Activated CD4-positive, alpha-beta T cell treated with anti-CD3 and anti-CD28 coated beads, Interleukin-10, Interleukin-2, amounts not matched to agents 100 ng/mL and 50 ng/mL, durations not matched to agents 16 hours and 8 hours (primary cell): ENCODE results near the gene PIGR.

Source experiments
- DNase-seq: peaks from one replicate; pipeline ENCODE4 v3.0.0-alpha.2; 2020

Gene PIGR

DNA sequence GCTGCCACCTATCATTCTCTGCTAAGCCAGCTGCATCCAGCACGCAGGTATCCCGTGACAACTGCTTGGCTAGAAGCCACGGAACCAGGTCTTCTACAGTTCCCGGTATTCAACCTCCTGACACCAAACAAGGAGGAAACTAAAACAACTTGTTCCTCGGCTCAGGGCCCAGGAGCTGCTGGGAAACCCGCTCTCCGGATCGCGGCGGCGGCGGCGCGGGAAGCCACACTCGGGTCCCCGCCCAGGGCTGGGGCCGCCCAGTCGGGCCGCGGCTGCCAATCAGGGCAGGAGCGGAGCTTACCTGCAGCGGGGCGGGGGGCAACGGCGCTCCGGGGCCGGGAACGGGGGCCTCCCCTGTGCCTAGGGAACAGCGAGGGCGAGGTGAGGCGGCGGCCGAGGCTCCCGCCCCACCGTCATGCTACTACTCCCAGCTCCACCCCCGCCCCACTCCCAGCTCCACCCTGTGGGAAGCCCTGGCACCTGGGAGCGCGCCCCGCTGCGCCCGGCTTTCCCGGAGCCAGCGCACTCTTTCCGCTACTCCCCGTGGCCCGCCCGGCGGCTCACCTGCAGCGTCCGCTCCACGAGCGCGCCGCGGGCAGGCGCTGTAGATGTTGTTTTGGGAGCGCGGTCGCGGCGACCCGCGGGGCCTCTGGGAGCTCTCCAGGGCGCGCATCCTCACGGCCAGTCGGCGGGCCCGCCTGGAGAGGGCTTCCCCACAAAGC is 36.9 kb downstream of the PIGR start:
- no peak for DNase-seq

DNA sequence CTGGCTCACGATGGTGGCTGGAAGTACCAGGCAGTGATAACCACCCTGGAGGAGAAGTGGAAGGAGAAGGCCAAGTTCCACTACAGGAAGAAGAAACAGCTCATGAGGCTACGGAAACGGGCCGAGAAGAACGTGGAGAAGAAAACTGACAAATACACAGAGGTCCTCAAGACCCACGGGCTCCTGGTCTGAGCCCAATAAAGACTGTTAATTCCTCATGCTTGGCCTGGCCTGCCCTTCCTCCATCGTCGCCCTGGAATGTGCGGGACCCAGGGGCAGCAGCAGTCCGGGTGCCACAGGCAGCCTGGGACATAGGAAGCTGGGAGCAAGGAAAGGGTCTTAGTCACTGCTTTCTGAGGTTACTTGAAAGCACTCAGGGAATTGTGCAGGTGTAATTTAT is 38.2 kb downstream of the PIGR start:
- DNase-seq = no peak

DNA sequence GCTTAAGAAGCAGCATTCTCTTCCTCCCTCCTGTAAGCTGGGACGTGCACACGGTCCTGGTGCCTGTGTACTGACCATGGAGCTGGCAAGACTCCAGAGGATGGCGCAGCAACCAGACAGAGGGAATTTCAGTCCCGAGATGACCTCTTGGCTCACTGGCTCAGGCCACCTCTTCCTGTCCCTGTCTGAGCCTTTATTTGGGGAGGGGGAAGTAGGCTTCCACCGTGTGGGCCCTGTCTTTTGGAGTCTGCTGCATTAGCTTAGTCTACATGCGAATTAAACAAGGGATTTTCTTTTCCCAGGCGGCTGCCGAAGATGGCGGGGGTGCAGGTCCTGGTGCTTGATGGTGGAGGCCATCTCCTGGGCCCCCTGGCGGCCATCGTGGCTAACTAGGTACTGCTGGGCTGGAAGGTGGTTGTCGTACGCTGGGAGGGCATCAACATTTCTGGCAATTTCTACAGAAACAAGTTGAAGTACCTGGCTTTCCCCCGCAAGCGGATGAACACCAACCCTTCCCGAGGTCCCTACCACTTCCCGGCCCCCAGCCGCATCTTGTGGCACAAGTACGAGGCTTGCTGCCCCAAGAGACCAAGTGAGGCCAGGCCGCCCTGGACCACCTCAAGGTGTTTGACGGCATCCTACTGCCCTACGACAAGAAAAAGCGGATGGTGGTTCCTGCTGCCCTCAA is 38.8 kb downstream of the PIGR start:
- DNase-seq = no peak

DNA sequence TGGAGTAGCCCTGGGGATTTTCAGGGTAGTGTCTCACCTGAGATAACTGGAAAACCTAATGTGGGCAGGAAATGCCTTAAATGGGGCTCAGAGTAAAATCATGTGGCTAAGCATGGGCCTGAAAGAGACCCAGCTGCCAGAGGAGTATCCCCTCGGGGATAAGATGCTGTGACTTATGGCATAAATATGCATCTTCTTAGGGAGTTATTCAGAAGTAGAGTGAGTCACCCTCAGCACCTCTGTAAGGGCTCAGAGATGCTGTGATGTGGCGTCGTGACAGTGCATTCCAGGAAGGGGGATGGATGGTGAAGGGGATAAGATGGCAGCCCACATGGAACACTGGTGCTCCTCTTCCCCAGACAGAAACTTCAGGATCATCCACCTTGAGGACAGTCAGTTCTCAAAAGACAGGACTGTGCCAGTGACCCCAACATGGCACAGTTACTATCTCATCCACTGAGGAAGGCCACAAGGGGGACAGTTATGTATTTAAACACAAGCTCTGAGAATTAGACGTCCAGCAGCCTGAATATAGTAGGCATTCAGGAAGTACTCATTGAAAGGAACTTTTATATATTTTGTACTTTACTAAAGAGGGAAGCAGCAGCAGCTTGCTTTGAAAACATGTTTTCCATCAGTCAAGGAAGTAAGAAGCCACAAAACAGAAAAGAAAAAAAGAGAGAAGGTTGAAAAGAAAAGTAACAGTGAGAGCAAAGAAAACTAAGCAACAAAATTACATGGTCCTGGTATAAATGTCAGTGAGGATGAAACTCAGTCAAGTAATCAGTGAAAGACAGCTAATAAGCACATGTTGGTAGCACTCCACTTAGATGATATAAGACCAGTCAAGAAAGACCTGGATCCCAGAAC is 40.7 kb downstream of the PIGR start:
- peak; percentile 34 for DNase-seq

DNA sequence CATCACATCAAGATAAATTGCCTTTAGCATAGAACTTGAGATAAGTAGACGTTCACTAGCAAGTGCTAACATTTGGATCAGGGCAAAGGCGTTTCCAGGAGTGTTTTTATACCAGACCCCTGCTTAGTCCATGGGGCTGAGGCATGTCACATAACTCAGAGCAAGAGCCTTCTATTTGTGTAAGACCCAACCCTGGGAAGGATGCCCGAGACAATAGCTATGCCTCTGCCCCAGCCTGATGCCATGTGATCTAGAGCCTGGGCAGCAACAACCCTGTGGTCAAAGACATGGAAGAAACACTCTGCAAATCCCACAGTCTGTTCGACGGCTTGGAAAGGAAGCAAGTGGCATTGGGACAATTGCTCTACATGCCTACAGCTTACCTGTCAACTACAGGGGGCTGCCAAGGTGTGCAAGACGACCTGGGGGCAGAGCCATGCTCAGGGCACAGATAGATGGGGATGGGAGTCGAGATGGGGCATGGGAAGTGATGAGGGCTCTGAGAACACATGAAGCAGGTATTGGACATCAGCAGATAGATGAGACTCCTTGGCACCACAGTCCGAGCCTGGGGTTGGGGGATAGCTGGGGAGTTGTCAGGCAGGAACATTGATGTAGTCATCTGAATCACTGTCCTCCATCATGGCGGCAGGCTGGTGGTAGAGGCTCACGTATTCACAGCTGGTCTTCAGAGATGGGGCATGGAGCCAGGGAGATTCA is 41.7 kb downstream of the PIGR start:
- DNase-seq = no peak

DNA sequence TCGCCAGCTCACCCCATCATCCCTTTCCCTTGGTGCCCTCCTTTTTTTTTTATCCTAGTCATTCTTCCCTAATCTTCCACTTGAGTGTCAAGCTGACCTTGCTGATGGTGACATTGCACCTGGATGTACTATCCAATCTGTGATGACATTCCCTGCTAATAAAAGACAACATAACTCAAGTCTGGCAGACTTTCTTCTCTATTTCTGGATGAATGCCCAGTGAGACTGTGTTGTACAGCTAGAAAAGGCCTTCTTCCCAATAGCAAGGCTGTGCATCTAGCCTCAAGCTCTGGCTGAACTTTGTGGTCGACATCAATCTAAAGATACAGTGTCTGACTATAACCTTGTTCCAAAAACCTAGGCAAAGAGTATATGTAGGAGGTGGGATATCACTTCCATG is 42.6 kb downstream of the PIGR start:
- no peak for DNase-seq

DNA sequence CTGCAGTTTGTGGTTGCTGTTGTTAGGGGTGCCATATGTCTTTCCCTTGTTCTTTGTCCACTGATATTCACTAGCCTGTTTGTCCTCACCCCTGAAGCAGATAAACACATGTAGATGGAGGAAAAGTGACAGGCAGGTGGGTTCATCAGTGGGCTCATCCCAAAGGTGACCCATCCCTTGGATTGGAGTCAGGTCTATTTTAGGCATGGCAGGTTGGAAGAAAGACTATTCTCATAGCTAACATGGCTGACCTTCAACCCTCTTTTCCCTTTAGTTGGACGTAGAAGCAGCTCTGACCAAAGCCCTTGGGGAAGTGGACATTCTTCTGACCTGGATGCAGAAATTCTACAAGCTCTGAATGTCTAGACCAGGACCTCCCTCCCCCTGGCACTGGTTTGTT is 43.6 kb downstream of the PIGR start:
- DNase-seq = no peak

DNA sequence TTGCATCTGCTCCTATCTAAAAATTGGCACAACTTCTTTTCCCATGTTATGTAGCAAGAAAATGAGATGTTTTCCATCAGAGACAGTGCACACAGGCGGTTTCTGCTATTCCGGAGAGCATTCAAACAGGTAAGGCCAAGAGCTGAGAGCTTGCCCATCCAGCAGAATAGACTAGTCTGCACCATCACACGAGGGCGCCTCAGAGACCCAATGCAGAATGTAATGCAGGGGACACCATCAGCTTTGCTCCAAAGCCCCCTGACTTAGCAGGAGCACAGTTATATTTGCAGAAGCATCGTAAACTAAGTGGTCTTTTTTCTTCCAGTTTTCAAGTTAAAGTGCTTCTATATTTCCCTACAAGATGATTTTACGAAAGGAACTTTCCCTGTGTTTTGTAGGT is 44.3 kb downstream of the PIGR start:
- no peak for DNase-seq

DNA sequence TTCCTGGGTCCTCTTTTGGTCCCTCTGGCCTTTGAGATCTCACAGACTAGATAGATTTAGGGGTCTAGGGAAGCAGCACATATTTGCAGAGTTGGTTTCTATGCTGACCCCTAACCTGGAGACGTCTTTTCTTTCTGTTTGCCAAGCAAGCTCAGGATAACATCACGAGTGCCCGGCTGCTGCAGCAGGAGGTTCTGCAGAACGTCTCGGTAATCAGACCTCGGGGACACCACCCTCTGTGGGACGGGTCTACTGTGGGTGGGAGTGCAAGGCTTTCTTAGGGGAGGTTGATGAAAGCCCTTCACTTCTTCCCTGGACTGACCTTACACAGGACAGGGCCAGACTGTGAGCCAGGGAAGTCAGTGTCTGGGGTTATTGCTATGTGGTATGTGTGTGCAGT is 46.1 kb downstream of the PIGR start:
- DNase-seq = no peak

DNA sequence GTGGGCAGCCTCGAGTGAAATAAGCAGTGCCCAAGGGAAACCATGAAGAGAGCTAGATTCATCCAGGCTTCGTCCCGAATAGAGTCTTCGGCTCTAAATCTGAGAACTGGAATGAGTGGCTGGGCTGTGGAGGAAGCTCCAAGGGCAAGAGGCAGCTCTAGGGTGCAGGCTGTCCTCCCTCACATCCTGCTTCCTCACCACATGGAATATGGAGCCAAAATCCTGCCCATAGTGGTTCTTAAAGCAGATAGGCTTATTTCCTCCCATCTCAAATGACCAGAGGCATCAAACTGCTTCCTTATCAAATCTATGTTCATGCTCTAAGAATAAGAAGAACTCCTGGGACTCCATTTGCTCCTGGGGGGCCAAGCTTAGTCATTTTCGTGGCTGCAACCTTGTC is 46.5 kb downstream of the PIGR start:
- no peak for DNase-seq

DNA sequence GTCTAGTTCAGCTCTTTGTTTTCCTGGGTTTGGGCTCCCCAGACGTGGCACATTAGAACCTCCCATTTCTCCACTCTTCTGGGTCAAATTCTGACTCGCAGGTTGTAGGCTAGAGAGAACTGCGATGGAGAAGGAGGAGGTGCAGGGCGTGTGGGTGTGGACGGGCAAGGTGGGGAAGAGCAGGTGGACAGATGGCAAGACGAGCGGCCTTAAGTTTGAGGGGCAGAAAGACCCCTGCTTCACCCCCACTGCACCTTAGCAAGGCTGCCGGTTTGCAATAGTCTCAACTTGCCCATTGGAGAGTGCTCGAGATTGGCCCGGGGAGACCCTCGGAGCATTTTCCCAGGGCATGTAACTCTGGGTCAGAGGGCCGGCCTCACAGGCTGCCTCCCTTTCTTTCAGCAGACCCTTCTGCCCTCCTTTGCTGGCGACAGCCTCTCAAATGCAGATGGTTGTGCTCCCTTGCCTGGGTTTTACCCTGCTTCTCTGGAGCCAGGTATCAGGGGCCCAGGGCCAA is 47.3 kb downstream of the PIGR start:
- DNase-seq = no peak

DNA sequence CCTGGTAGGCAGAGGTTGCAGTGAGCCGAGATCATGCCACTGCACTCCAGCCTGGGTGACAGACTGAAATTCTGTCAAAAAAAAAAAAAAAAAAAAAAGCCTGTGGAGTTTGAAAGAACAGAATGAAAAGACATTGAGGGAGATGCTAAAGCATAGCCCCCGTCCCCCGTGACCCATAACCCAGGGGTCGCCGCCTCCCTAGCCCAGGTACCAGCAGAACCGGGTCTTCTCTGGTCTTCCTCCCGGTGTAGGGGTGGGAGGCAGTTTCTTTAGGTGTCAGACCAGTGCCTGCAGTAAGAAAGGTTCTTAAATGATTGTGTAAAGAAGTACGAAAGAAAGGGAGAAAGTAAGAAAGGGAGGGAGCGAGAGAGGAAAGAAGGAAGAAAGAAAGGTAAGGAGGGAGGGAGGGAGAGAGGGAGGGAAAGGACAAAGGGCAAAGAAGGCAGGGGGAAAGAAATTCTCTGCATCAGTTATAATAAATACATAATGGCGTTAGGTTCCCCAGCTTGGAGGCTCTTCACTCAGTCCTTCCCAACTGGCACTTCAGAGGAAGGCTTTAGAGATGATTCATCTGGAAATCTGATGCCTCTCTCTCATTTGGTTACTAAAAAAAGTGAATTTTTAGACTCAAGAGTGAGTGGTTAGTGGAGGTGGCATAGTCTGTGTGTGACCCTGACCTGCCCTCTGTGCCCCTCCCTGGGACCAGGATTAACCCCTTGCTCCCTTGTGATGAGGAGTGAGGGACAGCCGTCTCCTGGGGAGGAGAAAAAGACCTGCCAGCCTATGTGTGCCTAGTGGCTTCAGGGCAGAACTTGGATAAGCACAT is 48.0 kb downstream of the PIGR start:
- DNase-seq = no peak

DNA sequence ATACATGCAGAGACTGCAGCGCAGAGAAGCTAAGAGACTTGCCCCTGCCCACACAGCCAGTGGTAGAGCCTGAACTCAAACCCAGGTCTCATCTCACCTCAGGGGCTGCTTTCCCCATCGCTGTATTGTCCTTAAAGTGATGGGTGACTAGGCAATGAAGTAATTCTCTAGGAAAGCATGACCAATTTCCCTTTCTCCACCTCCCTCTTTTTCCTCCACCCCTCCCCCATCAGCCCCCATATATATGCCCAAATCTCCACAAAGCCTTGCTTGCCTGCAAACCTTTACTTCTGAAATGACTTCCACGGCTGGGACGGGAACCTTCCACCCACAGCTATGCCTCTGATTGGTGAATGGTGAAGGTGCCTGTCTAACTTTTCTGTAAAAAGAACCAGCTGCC is 49.1 kb downstream of the PIGR start, which contains the start of gene IL24:
TSS of gene IL24 (plus strand) at position 269 of the 400 bp plus-strand sequence. CDS start 390 bp downstream, outside the sequence.
- peak; percentile 58 for DNase-seq

DNA sequence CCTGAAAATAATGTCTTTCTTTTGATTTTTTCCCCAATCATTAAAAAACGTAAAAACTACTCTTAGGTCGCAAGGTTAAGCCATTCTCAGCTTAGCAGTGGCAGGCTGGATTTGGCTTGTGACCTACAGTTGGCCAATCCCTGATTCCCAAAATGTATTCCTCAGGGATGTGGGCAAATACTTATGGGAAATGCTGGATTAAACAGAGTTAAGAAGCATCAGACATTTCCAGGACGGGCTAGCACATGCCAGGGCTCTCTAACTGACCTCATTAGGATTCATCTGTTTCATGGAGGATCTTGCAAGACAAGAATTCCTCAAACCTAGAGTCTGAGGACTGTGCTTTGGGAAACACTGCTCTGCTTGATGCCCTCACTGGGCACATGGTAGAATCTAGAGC is 50.0 kb downstream of the PIGR start:
- DNase-seq = no peak

DNA sequence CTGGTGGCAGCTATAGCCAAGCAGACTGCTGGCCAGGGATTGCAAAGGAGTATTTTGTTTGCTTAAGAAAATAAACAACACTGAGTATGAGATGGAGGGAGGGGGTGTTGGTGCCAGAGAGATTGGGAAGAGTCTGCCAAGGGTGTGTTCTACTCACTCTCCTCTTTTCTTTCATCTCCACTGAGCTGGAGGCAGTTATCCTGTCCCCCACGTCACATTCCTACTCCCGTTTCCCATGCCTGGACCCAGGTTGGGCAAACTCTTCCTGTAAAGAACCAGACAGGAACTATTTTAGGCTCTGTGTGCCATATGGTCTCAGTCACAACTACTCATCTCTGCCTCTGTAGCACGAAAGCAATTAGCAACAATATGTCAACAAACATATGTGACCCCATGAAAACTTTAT is 50.4 kb downstream of the PIGR start:
- DNase-seq = no peak

DNA sequence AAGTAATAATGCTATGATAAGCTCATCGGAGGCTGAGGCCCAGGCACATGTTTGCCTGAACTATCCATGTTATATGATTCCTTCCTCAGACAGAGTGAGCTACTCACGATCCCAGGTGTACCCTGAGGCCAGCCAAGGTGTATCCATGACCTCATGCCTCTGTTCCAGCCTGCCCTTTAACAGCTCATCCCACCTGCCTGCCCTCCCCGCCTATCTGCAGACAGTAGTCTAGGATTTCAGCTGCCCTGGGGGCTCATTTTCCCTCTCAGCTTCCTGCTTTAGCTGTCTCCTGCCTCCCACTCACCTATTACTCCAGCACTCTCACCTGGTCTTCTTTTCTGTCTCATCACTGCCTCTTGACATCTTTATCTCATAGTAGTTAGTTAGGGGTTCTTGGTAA is 50.9 kb downstream of the PIGR start:
- DNase-seq = no peak

DNA sequence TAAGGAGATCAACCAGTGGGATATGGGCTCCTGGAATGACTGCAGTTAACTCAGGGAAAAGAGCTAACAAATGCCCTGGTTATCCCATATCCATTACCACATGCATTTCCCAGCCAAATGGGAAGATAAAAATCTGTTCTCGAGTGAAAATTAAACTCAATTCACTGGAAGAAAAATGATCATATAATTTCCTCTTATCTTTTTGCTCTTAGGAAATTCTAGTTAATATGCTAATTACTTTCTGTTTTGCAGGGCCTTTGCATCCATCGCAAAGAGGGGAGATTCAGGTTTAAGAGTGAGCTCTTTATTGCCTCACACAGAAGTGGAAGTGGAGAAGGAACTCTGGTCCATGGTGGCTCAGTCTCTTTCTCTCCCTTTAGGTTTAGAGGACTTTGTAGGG is 52.9 kb downstream of the PIGR start:
- no peak for DNase-seq

DNA sequence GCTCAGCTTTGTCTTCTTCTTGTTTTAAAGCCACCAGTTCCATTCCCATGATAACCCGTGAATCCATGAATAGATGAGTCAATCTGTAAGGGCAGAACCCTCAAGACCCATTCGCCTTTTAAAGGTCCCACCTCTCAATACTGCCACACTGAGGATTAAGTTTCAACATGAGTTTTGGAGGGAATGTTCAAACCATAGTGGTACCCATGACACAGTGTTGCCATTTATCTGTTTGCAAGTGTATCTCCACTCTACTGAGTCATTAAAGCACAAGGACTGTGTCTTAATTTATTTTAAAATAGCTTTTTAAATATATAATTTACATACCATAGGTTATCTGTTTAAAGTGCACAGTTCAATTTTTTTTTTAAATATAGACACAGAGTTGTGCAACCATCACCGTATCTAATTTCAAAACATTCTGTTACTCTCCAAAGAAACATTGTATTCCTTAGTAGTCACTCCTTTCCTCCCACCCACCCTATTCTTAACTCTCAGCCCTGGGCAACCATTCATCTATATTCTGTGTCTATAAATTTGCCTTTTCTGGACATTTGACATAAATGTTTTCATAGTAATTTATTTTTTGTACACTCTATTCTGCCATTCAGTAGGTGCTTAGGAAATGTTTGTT is 53.8 kb downstream of the PIGR start:
- DNase-seq = no peak

DNA sequence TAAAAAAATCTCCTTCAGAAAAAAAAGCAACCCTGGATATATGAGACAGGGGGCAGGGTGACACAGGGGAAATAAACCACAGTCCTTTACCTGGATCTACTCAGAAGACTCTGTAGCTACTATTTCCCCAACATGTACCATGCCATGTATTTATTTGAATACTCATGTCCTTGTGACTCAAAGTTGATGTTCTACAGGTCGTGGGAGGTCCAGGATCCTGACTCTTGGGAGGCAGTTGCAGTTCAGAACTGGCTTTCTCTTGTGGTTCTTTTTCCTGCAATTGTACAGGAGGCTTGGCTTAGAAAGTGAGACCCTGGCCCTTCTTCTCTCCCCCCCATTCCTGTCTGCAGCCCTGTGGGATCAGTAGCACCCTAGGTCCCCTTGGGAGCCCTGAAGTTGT is 54.9 kb downstream of the PIGR start:
- DNase-seq = no peak

DNA sequence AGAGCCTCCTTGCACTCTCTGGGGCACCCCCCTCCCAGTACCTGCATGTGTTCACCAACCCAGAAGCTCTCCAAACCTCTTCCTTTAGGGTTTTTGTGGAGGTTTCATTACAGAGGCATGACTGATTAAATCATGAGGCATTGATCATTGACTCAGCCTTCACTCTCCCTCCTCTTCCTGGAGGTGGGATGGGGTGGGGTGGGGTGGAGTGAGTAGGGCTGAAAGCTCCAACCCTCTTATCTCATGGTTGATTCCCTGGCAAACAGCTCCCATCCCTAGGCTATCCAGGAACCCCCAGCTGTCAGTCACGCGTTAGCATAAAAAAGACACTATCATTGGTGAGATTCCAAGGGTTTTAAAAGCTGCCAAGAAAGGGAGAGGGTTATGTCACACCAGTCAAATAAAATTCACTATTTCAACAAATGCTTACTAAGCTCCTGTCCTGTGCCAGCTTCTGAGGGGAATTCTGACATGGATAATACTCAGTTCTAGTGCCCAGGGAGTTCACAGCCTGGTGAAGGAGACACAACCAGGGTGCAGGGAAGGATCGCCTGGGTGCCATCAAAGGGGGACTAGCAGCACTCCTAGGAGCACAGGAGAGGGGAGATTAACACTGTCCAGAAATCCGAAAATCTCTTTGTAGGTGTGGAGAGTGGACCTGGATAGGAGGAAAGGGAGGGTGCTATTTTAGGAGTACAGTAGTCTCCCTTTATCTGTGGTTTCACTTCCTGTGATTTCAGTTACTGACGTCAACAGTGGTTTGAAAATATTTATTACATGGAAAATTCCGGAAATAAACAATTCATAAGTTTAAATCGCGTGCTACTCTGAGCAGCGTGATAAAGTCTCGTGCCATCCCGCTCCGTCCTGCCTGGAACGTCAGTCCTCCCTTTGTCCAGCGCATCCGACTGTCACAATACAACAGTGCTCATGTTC is 55.9 kb downstream of the PIGR start:
- no peak for DNase-seq
